Sigmoid colon (tissue), 7 donors: ENCODE data around the gene HERPUD1. TPM values are rescaled to one million over a fixed set of nuclear protein-coding genes. Genes with fewer than 3 reads are reported as not detected.
A peak's percentile ranks its signal among the peaks of the same experiment; 100 is the strongest.

Source experiments
- DNase-seq: peaks from one replicate; pipeline ENCODE4 v3.0.0-alpha.2; 2019
- H3K27ac ChIP-seq, 4 donors: fragments of 200-600 bp; sonication (generic); one replicate each; pipeline ENCODE4 v1.5.1; 2016 to 2019; ENCODE audit warnings: mild to moderate bottlenecking in 1 of 4
- H3K27me3 ChIP-seq, 3 donors: fragments of 200-600 bp; sonication (generic); one replicate each; pipeline ENCODE4 v1.5.1; 2019; ENCODE audit warnings: mild to moderate bottlenecking in 1 of 3
- H3K36me3 ChIP-seq, 4 donors: fragments of 200-600 bp; sonication (generic); one replicate each; pipeline ENCODE4 v1.5.1; 2016 to 2019
- H3K4me1 ChIP-seq, 4 donors: fragments of 200-600 bp; sonication (generic); one replicate each; pipeline ENCODE4 v1.5.1; 2017 to 2019
- H3K4me3 ChIP-seq, 4 donors: fragments of 200-600 bp; sonication (generic); one replicate each; pipeline ENCODE4 v1.5.1; 2017 to 2019; ENCODE audit warnings: mild to moderate bottlenecking in 2 of 4, moderate library complexity in 1 of 4
- H3K9me3 ChIP-seq, 4 donors: fragments of 200-600 bp in 3 of 4; sonication (generic) in 3 of 4; one replicate each; pipeline versions ENCODE4 v1.5.1 to v1.6.1; 2013 to 2019
- CTCF ChIP-seq, 4 experiments: fragments of 450-650 bp in 3 of 4; fragments of 200-600 bp in 1 of 4; IDR thresholded peaks; one replicate each; pipeline ENCODE4 v1.5.1; 2016 to 2019; ENCODE audit warnings: antibody characterized with exemption in 4 of 4, mild to moderate bottlenecking in 3 of 4, moderate library complexity in 2 of 4
- EP300 ChIP-seq, 4 donors: sonication (generic); formaldehyde crosslinking; IDR thresholded peaks; one replicate each; pipeline ENCODE4 v1.6.1; 2017; ENCODE audit warnings: antibody characterized with exemption in 4 of 4
- POLR2A ChIP-seq, 2 donors: fragments of 450-650 bp; IDR thresholded peaks; one replicate each; pipeline ENCODE4 v1.6.1; 2016; ENCODE audit warnings: antibody characterized with exemption in 2 of 2, mild to moderate bottlenecking in 2 of 2, moderate library complexity in 2 of 2
- POLR2AphosphoS5 ChIP-seq, 4 donors: sonication (generic); formaldehyde crosslinking; IDR thresholded peaks; one replicate each; pipeline ENCODE4 v1.6.1; 2017; ENCODE audit warnings: antibody characterized with exemption in 4 of 4
- WGBS, 2 donors: extraction: QIAGEN DNeasy Blood & Tissue Kit; methylation state at CpG; one replicate each; pipeline ENCODE4 v1.1.7; 2013; 5-methylcytosine and 5-hydroxymethylcytosine counted together
- intact Hi-C: fragments of 100-400 bp; cut with DNase I; formaldehyde crosslinking; loops from one replicate; pipeline ENCODE4 v1.15.1; 2023
- polyA plus RNA-seq, 3 donors: library from polyadenylated mRNA; stranded (reverse); fragments of 200-250 nt; gene quantifications; one replicate each; pipeline ENCODE4 v1.2.3, GENCODE V29; 2013
- total RNA-seq, 4 donors: library from RNA; depleted of rRNA; stranded (reverse); fragments of >200 nt; gene quantifications; one replicate each; pipeline ENCODE4 v1.1.0, GENCODE V29; 2016
- donor health status: healthy with polysubstance abuse.
- donor health status: Bipolar disorder and iron deficiency.
- donor health status: healthy.

Gene HERPUD1
- total and polyA plus RNA-seq, 7 donors: 54.1 to 119 (median 64.8) TPM

- Histone ChIP-seq H3K27ac (no peak overlapping the region), H3K9me3 (no peaks in the 10 kb centered on the region), H3K4me3 (no peak overlapping the region), H3K4me1 (no peaks in the 10 kb centered on the region), H3K27me3 (no peaks in the 10 kb centered on the region), H3K36me3 (no peaks in the 10 kb centered on the region)
- WGBS, 2 donors: 96% methylated on average over 9 of the region's 9 CpGs
- TF ChIP-seq POLR2A (IDR thresholded peaks at IDR 0.05): no peak
- TF ChIP-seq CTCF (IDR thresholded peaks at IDR 0.05): no peak
- no peak for TF ChIP-seq POLR2AphosphoS5 (IDR thresholded peaks at IDR 0.05)
- no peak for TF ChIP-seq EP300 (IDR thresholded peaks at IDR 0.05)
- intact Hi-C loops: no loop called here
- DNase-seq: peak; percentile 15
Observed at GRCh38 chr16:56923481-56924091, 8.4 kb upstream of the HERPUD1 start.

GRCh38 chr16:56927471-56927870, 4.5 kb upstream of the HERPUD1 start:
- TF ChIP-seq POLR2AphosphoS5 (IDR thresholded peaks at IDR 0.05) (no peak), EP300 (IDR thresholded peaks at IDR 0.05) (no peak), POLR2A (IDR thresholded peaks at IDR 0.05) (no peak), CTCF (IDR thresholded peaks at IDR 0.05) (no peak)
- 64 to 86% methylated on average over 2 of the region's 2 CpGs for WGBS, 2 donors
- H3K27me3 ChIP-seq: no peaks in the 10 kb centered on the region
- H3K36me3 ChIP-seq: no peaks in the 10 kb centered on the region
- H3K4me3 ChIP-seq: no peak overlapping the region
- no peaks in the 10 kb centered on the region for H3K9me3 ChIP-seq
- intact Hi-C loops: no loop called here
- peaks cover 0 to 6% (median 5%) of the 10 kb centered on the region in 4 donors for H3K4me1 ChIP-seq
- H3K27ac ChIP-seq: no peak overlapping the region
- DNase-seq: no peak

- WGBS, 2 donors: 90 to 96% methylated on average over 4 of the region's 4 CpGs
- H3K4me1 ChIP-seq: peaks cover 0 to 20% (median 20%) of the 10 kb centered on the region in 4 donors
- H3K4me3 ChIP-seq: no peak overlapping the region
- intact Hi-C loops: loop anchor here (2.0 to 10.0 kb wide), 4 partner anchors 199 to 1195 kb away; partner anchors contain the start of genes CFAP20, MT2A, NUP93 and PSME3IP1
- no peak overlapping the region for H3K27ac ChIP-seq
- TF ChIP-seq POLR2A (IDR thresholded peaks at IDR 0.05) (no peak), POLR2AphosphoS5 (IDR thresholded peaks at IDR 0.05) (no peak), CTCF (IDR thresholded peaks at IDR 0.05) (no peak), EP300 (IDR thresholded peaks at IDR 0.05) (no peak)
- H3K9me3 ChIP-seq: no peaks in the 10 kb centered on the region
- DNase-seq: peak; percentile 40
- no peaks in the 10 kb centered on the region for H3K36me3 ChIP-seq
- no peaks in the 10 kb centered on the region for H3K27me3 ChIP-seq
Observed at GRCh38 chr16:56929639-56930038, 2.3 kb upstream of the HERPUD1 start.

- WGBS, 2 donors: 17 to 61% methylated on average over 15 of the region's 15 CpGs
- intact Hi-C loops: loop anchor here (2.0 to 10.0 kb wide), 4 partner anchors 200 to 1194 kb away; partner anchors contain the start of genes CFAP20, MT2A, NUP93 and PSME3IP1
Observed at GRCh38 chr16:56930486-56931270, 1.3 kb upstream of the HERPUD1 start.

More at GRCh38 chr16:56930486-56931270, 1.3 kb upstream of the HERPUD1 start:
- Histone ChIP-seq H3K27ac (peak overlapping the region; percentile 98 to 100 (median 100)), H3K4me1 (peaks cover 0 to 31% (median 30%) of the 10 kb centered on the region in 4 donors), H3K9me3 (no peaks in the 10 kb centered on the region), H3K36me3 (peaks cover 0 to 8% (median 4%) of the 10 kb centered on the region in 4 donors), H3K4me3 (no peak overlapping the region), H3K27me3 (no peaks in the 10 kb centered on the region)
- peak; percentile 64 for DNase-seq
- no peak for TF ChIP-seq CTCF (IDR thresholded peaks at IDR 0.05)
- TF ChIP-seq POLR2AphosphoS5 (IDR thresholded peaks at IDR 0.05): no peak
- TF ChIP-seq POLR2A (IDR thresholded peaks at IDR 0.05): no peak
- no peak for TF ChIP-seq EP300 (IDR thresholded peaks at IDR 0.05)
